Measurements from ENCODE around the gene NCF1. TPM values are rescaled to one million over a fixed set of nuclear protein-coding genes. Genes with fewer than 3 reads are reported as not detected.
"Not testable (repeated sequence)": the region's sequence is repeated elsewhere in the genome, so short reads cannot be mapped to it uniquely, and the experiment has no call there.

The NCF1 gene
- polyA plus RNA-seq (ENCODE audit: insufficient read length) = 1.2 TPM
- long read RNA-seq, donor 1 = 0 reads
- long read RNA-seq, donor 2 = 0 reads
- long read RNA-seq, donor 3 = 0 reads
- long read RNA-seq, donor 4 = 0 reads
- long read RNA-seq, donor 5 = 0 reads
- long read RNA-seq, donor 6 = 0 reads
- long read RNA-seq, donor 7 = 0 reads
- long read RNA-seq, donor 8 = 0 reads

DNA sequence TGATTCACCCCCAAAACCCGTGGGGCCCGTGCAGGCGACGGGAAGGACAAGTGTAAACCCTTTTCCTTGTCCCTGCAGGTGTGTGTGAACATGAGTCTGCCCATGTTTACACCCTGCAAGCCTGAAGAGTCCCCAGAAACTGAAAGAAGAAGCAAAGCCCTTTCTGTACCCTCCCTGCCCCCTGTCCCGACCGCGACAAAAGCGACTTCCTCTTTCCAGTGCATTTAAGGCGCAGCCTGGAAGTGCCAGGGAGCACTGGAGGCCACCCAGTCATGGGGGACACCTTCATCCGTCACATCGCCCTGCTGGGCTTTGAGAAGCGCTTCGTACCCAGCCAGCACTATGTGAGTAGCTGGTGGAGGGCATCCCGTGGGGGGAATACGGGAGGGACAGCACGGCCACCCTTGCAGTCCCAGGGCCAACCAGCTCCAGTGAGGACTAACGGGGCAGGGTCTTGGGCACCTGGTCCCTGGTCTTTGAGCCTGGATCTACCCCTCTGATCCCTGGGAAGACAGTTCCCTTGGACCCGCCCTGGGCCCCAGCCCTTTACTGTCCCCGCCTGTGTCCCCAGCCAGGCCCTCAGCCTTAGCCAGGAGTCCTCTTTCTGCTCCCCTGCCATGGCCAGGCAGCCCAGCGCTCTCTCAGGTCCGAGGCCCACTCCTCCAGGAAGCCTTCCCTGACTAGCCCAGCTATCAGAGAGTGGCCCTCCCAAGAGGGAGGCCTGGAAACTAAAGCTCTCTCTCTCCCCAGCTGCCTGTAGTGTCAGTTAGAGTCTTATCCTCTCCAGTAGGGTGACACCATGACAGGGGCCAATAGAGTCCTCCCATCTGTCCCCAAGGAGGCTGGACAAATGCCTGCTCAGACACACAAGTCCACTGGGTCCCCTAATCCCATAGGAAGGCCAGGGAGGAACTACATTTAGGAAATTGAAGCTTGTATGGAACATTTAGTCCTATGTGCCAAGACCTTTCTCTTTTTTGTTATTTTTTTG is at the start of gene NCF1:
Gene NCF1 (plus strand): TSS at position 252 of the 991 bp plus-strand sequence. CDS start 21 bp downstream, at position 273.
- not testable (repeated sequence) for DNase-seq

DNA sequence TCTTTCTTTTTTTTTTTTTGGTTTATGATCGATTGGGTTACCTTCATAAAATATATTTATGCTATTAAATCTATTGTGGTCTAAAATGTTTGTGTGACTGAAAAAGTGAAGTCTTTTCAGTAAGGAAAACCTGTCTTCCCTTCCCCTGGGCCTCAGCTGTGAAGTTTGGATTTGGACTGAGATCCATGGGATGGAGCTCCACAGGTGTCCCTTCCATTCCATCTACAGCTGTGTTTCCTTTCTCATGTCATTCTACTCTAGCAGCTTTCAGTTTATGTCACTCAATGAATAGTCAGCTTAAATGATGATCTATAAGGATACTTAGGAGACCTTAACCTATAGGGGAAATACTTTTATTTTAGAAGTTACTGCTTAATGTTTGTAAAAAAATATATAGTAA is 48.0 kb upstream of the NCF1 start:
- no peak for DNase-seq

DNA sequence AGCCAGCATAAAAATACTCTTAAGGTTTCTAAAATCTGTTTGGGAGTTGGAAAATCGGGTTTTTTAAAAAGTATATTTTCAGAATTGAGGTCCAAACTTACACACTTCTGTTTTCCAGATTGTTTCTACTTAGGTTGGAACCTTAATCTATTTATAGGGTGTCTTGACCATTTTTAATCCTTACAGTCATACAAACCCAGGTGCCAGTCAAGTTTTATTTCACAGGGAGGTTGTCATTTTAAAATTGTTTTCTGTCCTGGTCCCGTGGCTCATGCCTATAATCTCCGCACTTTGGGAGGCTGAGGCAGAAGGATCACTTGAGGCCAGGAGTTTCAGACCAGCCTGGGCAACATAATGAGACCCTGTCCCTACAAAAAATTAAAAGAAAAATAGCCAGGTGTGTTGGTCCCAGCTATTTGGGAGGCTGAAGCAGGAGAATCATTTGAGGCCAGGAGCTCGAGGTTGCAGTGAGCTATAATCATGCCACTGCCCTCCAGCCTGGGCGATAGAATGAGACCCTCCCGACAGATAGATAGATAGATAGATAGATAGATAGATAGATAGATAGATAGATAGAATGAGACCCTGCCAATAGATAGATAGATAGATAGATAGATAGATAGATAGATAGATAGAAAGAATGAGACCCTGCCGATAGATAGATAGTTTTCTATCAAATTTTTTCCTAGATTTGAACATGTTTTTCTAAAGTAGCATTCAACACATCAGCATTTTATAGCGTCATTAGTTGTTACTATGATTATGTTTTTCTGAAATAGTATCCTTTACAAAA is 47.3 kb upstream of the NCF1 start:
- DNase-seq = no peak

DNA sequence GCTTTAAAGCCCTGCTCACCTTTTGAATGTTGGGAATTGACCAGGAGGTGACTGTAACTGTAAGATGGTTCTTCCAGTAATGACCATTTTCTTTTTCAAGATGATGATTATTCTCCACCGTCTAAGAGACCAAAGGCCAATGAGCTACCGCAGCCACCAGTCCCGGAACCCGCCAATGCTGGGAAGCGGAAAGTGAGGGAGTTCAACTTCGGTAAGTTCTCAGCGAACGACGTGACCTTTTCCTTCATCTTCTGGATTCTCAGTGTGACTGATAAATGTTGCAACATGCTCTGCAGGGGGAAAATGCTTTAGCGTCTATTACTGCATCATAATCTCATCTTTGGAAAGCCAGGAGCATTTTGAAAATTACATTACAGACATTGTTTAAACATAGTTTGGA is 45.1 kb upstream of the NCF1 start:
- DNase-seq = not testable (repeated sequence)

DNA sequence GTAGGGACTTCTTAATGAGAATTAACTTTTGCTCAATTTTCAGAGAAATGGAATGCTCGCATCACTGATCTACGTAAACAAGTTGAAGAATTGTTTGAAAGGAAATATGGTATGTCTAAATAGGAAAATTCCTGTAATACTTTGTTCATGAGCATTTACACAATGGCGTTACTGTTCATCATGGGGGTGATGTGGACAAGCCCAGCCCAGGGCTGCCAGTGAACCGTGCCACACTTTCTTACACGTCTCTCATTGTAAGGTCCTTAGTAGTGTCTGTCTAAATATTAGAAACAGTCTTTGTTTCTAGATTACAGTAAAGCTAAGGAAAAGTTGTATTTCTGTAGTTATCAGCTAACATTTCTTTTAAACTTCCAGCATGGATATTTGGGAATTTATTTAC is 43.6 kb upstream of the NCF1 start:
- DNase-seq = not testable (repeated sequence)

DNA sequence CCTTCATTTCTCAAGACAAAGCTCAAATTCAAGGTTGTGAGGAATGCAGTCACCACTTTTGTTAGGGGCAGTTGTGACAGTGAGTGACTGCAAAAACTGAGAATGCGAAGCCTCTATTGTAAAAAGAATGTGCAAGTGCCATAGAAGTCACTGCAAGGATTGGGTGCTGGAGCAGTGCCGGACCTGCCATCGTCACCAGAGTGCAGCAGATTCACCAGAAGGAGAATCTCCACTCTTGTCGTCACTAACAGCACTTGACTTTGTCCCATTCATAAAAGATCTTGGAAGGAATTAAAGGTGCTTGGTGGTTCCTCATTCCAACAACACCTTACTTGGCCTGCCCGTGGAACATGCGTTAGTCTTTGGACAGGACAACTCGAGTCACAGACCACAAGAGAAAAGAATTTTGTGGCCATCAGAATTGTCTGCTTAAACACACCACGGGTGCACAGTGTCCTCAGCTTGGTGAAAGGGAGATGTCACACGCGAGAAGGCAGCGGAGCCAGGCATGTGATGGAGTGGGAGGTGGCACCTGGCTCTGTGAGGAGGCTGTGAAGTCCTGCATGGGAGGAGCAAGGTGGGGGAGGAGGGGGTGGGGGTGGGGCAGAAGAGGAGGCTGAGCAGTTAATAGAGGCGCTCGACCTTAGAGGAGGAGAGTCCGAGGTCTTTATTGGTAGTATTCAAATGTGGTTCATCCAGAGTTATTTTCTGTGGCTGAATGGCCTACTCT is 33.7 kb upstream of the NCF1 start:
- DNase-seq = not testable (repeated sequence)

DNA sequence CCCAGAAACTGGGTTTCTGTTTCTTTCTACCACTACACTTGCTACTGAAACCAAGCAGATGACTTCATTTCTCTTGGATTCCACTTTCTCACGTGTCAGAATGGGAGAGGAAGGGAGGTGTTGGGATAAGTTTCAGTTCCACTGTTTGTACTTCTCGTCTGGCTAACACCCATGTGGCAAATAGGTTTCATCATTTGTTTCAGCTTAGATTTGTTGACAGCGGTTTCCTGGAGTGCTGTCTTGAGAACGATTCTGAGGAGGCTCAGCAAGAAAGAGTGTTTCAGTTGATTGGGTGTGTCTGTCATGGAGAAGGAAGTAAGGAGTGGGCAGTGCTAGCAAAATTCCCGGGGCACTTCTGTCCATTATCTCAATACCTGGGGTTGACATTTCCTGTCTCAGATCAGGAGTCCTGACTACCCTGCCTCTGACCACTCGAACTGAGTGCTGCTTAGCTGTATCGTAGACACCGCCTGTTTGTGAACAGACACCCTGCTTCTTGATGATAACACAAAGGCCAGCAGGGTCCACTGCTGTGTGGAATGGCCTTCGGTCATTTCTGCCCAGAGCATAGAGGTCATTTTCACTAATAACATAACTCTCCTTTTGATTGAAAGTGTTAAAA is 29.8 kb upstream of the NCF1 start:
- not testable (repeated sequence) for DNase-seq

DNA sequence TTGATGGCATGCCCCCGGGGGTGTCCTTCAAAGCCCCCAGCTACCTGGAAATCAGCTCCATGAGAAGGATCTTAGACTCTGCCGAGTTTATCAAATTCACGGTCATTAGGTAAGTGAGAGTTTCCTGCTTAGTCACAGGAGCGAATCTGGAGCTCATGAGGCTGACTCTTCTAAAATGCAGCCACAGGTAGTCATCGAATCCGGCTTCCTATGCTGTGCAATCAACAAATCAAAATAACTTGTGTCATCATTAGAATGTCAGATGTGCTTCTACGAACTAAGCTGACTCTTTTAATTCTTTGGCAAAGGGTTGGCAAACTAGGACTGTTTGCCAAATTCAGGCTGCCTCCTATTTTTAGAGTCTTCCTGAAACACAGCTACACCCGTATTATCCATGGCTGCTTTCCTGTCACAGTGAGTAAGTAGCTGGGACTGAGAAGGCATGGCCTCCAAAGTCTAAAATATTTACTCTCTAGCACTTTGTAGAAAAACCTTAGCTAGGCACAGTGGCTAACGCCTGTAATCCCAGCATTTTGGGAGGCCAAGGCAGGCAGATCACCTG is 19.8 kb upstream of the NCF1 start:
- DNase-seq = not testable (repeated sequence)

DNA sequence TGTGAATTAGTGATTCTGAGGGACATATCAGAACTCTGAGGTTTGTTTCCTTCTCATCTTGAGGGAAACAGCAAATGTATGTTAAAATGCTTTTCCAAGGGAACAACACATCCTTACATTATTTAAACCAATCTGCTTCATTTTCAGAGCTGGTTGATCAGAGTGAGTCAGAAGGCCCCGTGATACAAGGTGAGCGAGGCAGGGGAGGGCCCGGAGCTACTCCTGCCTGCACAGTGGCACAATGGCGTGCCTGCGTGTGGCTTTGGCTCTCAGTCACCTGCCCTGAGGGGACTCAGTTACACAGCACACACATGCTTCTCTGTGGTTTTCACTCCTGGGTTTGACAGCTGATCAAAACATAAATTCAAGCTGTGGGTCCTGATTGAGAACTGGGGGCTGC is 17.1 kb upstream of the NCF1 start:
- not testable (repeated sequence) for DNase-seq

DNA sequence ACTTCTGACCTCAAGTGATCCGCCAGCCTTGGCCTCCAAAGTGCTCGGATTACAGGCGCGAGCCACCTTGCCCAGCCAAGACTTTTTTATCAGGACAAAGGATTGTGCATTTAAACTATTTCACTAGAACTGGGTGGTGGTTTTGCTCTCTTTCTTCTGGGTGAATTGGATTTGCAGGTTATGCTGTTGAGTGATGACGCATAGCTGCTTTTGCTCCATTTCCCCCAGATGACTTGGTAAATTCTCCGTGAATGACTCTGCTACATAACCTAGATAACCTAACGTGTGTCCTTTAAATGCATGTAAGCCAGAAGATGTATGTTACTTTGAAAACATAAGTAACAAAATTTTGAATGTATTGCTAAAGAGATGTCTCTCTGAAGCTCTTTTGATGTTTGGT is 15.5 kb upstream of the NCF1 start:
- not testable (repeated sequence) for DNase-seq

DNA sequence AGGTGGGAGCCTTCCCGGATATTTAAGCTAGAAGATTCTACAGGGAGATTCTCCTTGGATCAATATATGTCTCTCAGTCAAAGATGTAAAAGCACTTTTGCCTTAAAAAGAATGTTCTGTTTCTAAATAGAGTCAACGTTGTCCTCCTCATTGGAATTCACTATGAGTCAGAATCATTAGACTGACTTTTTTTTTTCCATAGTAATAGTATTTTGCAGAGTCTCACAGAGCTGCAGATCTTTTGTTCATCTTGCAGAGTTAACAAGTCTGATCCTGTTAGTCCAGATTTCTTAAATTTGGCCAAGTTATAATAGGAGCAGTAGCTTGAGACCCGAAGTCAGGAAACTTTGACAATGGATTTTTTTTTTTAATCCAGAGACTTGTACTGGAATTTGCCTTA is 14.8 kb upstream of the NCF1 start:
- DNase-seq = not testable (repeated sequence)

DNA sequence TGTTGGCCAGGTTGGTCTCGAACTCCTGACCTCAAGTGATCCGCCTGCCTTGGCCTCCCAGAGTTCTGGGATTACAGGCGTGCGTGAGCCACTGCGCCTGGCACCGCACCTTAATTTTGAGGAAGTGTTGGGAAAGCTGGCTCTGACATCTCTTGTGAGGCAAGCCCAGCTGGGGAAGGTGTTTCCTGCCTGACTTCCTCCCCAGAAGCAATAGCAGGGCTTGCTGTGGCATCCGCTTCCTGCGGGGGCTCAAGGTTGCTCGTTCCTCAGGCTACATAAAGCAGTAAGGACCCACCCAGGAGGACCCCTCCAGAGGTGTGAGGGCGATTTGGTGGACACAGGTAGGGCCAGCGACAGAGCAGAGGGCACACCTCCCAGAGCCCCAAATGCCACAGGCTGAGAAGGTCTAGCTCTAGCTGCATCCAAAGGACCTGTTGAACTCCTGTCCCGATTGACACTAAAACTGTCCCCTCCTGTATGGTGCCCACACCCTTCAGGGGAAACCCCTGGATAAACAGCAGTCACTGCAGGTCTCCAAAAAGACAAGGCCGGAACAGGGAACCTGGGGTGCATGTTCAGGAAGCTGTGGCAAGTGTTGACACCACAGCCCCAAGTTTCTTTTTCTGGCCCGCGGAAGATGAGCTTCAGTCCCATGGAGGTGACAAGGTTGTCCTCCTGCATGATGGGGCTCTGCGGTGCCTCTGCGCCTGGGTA is 8.4 kb upstream of the NCF1 start:
- DNase-seq = not testable (repeated sequence)

DNA sequence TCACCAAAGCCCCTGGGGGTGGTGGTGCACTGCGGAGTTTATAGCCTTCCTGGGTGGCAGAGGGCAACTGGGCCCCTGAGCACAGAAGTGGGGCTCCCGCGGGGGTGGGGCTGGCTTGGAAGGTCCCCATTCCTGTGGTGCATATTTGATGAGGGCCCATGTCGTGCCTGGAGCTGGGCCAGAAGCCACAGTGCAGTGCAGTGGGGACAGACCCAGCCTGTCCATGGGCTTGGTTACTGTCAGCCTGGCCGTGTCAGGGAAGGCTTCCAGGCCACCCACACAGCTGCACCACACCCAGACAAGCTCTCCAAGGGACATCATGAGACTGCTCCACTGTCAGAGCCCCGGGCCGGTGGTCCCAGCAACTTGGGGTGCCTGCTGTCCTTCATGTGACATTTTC is 7.3 kb upstream of the NCF1 start:
- not testable (repeated sequence) for DNase-seq

DNA sequence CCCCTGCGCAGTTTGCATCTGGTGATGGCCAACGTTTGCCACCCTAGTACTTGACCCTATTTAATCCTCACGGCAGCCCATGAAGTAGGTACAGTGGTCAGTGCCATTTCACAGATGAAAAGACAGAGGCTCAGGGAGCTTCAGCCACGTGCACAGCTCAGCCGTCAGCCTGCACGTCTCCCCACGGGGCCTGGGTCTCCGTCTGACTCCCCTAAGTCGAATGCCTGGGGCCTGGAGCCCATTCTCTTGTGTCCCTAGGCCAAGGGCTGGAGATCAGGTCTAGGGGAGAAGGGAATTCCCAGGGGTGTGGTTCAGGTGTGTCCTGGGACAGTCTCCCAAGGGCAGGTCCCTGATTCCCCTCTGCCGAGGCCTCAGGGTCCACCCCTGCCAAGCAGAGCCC is 6.8 kb upstream of the NCF1 start:
- DNase-seq = not testable (repeated sequence)

DNA sequence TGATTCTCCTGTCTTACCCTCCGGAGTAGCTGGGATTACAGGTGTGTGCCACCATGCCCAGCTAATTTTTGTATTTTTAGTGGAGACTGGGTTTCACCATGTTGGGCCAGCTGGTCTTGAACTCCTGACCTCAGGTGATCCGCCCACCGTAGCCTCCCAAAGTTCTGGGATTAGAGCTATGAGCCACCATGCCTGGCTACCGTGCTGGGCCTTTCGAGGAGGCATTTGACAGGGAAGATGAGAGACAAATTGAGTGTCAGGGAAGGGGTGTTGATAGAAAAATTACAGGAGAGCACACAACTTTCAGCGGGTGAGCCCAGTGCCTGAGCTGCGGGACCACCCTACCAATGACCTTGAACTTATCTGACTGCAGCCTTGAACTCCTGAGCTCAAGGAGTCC is 3.7 kb upstream of the NCF1 start:
- DNase-seq = not testable (repeated sequence)

DNA sequence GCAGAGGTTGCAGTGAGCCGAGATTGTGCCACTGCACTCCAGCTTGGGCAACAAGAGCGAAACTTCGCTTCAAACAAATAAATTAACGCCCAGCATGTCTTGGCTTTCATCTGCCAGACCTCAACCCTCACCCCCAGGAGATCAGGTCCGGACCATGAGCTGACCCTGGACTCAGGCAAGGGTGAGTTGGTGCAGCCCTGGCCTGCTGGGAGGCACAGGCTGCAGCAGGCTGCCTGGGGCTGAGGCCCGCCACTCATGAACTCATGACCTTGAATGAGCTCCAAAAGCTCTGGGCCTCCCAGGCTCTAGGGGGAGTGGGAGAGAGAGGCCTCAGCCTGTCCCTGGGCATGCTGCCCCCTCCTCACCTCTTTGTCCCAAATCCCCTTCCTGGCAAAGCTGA is 1.7 kb upstream of the NCF1 start:
- DNase-seq = not testable (repeated sequence)

DNA sequence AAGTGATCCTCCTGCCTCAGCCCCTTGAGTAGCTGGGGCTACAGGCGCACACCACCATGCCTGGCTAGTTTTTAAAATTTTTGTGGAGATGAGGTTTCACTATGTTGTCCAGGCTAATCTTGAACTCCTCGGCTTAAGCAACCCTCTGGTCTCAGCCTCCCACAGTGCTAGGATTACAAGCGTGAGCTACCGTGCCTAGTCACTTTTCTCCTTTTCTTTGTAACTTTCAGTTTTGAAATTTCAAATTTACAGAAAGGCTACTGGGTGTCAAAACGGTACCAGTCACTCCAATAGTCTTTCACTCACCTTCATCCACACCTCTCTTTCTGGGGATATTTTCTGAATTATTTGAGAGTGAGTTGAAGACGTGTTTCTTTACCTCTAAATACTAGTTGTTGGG is 1.3 kb downstream of the NCF1 start:
- not testable (repeated sequence) for DNase-seq

DNA sequence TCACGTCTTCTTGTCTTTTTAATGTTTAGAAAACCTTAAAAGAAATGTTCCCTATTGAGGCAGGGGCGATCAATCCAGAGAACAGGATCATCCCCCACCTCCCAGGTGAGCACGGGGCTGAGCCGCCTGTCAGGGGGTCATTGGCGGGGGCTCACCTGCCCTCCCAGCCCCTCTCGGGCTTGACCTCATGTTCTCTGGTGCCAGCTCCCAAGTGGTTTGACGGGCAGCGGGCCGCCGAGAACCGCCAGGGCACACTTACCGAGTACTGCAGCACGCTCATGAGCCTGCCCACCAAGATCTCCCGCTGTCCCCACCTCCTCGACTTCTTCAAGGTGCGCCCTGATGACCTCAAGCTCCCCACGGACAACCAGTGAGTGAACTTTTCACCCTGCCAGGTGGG is 5.2 kb downstream of the NCF1 start:
- DNase-seq = not testable (repeated sequence)

DNA sequence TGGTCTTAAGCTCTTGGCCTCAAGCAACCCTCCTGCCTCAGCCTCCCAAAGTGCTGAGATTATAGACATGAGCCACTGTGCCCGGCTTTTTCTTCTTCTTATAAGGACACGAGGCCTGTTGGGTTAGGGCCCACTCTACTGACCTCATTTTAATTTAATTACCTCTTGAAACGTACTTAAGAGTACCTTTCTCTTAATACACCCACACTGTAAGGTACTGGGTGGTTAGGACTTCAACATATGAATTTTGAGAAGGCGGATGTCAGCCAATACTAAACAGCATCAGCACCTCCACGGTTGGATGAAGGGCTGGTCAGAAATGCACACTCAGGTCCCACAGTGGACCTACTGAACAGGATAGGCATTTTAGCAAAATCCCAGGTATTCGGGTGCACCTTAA is 7.9 kb downstream of the NCF1 start:
- not testable (repeated sequence) for DNase-seq

DNA sequence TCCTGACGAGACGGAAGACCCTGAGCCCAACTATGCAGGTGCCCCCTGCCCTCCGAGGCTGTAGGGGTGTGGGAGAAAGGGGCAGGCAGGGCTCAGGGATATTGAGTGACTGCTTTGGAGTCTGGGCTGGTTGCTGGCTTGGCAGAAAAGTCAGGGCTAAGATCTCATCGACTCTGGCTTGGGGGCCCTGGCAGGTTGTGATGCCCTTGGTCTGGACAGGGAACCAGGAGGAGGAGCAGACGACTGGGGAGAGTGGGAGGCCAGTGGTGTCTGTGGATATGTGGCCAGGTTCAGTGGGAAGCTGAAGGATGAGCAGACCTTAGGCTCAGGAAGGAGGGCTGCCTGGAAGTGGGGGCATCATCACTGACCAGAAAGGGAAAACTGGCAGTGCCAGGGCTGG is 9.8 kb downstream of the NCF1 start:
- DNase-seq = not testable (repeated sequence)
